GM19328 (cell line): ENCODE results near the gene CASQ1.
A peak's percentile ranks its signal among the peaks of the same experiment; 100 is the strongest.

Experiments used
- ATAC-seq: cut with Tn5 transposase; IDR thresholded peaks from one replicate; pipeline ENCODE4 v1.9.1; 2021; ENCODE audit warnings: mild to moderate bottlenecking, moderate library complexity; ENCODE audit not compliant: unreplicated experiment

Gene CASQ1

DNA sequence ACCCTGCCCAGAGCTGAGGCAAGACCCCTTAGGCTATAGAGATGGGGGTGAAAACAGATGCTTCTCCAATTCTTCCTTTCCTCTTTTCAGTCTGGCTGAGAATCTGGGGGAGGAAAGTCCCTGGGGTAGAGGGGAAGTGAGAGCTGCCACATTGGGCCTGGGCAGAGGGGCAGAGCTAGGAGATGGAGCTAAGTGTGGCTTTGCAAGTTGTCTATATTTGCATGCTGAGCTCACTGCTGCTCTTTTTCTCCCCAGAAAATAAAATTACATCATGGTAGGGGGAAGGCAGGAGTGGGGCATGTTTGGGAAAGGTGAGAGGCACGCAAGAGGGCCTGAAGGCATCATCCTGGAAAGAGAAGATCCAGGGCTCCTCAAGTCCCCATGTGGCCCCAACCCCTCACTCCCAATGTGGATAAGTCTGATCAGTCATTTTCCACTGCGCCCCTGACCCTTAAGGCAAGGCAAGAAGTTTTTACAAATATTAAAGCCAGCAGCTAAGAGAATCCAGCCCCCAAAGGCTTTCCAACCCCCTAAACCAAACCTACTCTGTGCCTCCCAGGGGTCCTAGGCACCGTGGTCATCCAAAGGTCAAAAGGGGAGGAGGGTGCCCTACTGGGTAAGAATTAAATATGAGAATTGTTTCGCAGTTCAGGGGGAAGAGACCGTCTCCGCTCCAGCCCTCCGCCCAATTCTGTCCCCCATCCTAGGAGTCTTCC, 14.3 kb downstream of the CASQ1 start:
- ATAC-seq = peak; percentile 37

DNA sequence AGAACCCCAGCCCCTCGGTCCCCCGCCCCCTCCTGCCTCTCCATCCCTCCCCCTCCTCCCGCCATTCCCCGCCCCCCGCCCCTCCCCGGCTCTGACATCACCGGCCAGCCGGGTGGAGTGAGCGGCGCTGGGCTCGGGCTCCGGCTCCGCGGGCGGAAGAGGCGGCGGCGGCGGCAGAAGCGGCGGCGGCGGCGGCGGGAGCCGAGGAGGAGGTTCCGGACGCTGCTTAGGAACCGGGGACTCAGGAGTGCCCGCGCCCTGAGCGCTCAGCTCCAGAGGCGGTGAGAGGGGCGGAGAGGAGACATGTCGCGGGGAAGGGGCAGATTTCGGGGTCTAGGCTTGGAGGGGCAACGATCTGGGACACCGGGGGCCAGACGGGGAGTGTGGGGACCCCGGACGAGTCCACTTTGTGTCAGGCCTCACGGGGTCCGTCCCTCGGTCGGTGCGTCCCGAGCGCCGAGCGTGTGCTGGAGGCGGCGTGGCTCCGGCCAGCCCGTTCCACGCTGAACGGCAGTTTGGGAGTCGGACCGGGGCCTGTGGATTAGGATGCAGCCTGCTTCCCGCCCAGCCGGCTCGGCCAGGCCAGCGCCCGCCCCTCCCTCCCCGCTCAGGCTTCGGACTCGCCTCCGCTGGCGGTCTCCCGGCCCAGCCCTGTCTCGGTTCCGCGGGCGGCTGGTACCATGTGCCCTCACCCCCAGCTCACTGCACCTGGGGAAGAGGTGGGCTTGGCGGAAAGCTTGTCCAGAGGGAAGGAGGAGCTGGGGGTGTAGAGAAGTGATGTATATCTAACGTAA, 15.1 kb downstream of the CASQ1 start, which contains the start of gene PEA15:
Gene PEA15 (plus strand): TSS at position 143 of the 794 bp plus-strand sequence. CDS start 6,161 bp downstream, outside the sequence.
- ATAC-seq = no peak

DNA sequence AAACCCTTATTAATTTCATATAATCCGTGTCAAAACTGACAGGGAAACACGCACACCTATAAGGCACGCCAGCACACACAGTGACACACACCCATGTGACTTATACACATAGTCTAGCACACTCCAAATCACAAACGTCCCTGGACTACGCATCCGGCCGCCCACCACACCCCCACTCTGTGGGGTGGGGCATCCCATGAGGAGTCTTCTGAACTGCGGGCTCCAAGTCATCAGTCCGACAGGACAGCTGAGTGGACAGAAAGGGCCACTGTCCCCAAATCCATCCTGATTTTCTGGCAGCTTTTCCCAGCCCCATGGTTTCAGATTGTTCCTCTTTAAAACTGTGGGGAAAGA, 15.6 kb downstream of the CASQ1 start:
- no peak for ATAC-seq

DNA sequence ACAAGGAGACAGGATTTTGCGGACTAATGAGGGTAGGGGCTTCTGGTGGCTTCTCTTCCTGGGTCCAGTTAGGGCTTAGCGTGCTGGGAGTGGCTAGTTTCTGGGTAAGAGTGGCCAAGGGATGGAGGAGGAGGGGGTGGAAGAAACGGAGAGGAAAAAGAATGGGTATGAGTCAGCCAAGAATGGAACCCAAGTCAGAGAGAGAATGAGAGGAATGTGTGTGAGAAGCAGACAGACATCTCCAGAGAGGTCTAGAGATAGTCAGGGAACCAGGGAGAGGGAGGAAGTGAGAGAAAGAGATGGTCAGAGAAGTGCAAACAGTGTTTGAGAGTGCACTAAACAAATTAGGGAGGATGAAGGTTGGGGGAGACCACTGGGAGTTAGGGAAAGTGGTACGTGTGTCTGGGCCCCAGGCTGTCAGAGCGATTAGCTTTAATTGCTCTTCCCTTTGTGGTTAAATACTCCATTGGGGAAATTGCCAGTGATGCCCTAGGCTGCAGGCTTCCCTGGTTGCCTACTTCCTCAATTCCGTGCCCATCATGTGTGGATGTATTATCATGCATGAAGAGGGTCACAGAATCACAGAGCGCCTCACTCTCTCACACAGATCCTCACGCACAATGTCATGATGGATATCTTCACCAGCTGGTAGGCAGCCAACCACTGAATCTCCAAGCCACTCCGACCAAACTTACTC, 16.2 kb downstream of the CASQ1 start:
- ATAC-seq = no peak

DNA sequence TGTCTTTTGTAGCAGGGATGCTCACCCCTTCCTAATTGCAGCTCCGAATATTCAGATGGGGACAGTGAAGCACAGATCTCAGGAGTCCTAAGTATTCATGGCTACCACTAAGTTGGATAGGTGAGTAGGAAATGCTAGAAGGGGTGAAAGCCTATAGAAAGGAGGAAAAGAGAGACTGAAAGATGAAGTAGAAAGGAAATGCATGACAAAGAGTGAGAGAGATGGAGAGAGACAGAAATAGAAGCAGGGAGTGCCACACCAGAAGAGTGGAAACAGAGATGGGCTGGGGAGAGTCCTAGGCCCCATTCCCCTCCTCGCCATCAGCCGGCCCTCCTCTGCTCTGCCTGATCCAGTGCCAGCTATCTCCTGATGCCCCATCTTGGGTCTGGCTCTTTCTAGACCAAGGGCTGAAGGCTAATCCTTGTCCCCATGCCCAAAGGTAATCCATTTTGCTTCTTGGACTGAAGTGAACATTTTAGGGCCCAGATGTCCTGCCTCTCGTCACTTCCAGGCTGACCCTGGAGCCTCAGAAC, 16.8 kb downstream of the CASQ1 start:
- no peak for ATAC-seq

DNA sequence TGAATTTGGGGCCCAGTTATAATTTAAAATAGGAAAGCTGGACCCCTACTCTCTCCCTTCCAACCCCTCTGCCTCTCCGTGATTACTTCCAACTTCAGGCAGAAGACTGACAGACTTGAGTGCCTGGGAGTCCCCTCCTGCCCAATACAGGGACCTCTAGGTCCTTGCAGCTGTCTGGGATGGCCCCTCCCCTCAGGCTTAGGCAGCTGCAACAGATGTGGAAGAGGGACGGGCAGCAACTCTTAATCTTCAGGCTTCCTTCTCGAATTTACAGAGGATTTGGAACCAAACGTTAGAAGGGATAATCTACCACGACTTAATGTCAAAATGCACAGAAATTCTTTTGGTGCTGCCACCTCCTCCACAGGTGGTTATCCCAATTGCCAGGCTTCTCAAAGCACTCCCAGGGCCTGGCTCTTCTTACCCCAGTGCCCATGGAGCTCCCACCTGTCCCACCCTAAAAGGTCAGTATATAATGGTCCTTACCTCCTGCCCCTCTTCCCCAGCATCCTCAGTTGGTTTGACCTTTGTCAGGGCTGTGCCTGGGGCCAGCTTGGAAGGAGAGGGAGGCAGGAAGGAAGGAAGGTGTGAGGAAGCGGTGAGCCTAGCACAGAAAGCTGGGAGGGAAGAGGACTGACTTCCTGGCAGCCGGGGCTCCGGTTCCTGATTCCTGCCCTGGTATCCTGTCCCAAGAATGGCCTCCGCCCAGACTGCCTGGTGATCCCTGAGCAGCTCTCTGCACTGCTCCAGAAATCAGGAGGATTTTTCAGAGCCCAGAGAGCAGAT, 17.6 kb downstream of the CASQ1 start:
- no peak for ATAC-seq

DNA sequence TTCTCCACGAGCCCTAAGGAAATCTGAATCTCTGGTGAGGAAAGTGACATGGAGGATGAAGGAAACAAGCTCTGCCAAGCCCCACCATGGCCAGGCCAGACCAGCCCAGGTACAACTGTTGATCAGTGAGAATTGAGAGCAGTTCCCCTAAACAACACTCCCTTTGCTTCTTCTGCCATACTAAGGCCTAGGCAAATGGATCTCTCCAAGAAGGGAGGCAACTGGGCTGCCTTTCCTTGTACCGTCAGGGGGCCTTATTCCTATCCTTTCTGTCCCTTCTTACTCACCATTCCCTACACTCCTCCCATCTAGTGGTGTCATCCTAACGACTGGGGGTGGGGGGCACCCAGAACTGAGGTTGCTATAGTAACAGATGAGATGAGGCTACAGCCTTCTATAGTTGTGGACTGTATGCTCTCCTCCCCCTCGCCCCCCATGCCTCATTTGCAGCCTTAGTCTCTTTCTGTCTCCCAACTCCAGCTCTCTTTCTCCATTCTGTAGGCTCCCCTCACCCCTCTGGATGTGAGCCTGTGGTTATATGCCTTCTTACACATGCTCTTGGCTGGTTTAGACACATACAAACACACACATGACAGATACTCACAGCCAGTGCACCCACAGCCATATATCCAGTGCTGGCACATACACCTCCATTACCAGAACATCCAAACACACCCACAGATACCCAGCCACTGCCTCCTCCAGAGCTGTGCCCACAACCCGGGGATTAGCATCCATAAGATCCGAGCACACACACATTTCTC, 18.4 kb downstream of the CASQ1 start:
- ATAC-seq = no peak

DNA sequence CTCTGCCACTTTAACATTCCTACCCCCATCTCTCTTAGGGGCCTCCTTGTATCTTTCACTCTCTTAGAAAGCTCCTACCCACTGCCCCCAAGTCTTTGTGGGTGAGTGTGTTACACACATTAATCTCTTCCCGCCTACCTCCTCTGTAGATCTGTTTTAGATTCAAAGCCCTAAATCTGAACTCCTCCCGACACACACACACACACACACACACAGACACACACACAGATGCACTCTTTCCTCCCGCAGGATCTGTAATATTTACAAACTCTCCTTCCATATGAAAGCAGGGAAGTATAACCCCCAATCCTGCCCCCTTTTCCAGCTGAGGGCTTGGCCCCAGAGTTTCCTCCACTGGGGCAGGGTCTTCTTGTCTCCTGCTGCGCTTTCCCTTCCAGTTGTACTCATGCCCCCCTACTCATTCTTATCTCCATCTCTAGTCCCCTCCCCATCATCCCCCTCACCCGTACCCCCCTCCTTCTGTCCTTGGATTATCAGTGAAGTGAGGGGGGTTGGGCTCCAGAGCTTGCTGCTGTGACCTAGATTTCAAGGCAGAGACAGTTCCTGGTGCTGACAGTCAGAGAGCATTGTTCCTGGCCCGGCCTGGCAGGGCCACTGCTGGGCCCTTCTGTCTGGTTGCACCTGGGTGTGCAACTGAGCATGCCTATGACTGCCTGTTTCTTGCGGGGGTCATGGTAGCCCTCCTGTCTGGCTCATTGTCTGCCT, 19.1 kb downstream of the CASQ1 start:
- no peak for ATAC-seq

DNA sequence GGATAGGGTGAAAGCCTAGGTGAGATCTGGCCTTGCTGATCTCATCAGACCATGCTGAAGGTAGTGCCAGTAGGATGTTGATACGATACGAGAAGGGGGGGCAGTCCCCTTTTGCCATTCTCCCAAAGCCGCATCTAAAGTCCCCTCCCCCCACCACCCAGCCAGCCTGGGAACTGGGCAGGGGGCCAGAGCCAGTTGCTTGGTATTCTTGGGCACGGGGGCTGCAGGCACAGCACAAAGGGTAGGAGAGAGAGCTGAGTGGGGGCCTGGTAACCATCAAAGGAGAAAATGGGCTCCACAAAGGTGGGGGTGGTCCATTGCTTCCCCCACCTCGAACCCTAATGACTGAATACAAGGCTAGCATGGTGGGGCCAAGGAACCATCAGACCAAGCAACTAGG, 20.2 kb downstream of the CASQ1 start:
- ATAC-seq = no peak

DNA sequence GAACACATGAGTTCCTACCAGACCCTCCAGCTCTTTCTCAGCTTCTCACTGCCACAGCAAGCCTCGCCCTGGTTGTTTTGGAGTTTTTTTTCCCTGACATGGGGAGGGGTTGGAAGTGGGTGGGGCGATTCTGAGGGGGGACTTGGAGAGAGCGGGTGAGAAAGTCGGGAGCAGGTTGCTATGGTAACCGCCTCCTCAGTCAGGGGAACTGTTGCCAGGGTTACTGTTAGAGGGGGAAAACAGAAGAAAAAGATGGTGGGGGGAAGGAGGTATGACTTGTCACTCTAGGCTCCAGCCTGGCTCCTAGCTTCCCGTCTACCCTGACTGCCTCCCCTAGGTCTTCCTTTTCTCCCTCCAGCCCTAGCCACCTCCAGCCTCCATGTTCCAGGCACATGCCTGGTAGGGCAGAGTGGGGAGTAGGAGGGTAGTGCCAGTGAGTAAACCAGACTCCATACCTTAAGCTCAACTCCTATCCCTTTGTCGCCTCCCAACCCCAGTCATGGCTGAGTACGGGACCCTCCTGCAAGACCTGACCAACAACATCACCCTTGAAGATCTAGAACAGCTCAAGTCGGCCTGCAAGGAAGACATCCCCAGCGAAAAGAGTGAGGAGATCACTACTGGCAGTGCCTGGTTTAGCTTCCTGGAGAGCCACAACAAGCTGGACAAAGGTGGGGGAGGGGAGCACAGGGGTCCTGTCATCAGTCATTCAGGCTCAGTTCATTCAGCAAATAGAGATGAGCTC, 20.8 kb downstream of the CASQ1 start:
- no peak for ATAC-seq

DNA sequence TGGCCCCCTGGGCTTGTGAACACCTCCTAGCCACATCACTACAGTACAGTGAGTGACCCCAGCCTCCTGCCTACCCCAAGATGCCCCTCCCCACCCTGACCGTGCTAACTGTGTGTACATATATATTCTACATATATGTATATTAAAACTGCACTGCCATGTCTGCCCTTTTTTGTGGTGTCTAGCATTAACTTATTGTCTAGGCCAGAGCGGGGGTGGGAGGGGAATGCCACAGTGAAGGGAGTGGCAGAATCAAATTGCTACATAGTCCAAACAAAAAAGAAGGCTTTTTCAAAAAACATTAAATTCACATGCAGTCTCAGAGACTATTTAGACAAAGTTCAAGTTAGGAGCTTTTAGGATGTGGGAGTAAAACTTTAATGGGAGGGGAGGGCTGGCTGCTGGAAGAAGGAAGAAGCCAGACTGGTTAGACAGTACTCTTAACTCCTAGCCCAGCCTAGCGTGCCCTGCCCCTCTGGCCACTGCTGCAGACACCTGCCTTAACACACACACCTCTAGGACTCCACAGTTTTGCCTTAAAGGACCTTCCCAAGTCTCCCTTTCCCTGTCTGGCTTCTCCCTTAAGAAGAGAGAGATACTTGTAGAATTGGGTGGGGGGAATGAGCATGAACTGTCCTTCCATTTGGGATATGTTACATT, 24.2 kb downstream of the CASQ1 start:
- no peak for ATAC-seq

DNA sequence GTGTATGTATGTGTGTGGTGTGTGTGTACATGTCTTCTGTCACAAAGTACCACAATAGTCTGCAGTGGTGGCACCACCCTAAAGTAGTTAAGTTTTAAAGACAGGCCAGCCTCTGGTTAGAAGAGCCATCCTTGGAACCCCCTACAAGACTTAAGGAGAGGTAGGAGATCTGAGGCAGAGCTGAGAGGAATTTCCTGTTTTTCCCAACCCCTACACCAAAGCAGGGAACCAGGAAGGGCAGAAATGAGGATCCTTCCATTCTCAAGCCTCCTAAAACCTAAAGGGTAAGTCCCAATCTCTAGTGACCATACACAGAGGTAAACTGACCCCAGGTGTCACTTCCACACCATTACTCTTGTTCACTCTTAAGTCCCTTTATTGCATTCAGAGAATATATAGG, 25.9 kb downstream of the CASQ1 start:
- no peak for ATAC-seq

DNA sequence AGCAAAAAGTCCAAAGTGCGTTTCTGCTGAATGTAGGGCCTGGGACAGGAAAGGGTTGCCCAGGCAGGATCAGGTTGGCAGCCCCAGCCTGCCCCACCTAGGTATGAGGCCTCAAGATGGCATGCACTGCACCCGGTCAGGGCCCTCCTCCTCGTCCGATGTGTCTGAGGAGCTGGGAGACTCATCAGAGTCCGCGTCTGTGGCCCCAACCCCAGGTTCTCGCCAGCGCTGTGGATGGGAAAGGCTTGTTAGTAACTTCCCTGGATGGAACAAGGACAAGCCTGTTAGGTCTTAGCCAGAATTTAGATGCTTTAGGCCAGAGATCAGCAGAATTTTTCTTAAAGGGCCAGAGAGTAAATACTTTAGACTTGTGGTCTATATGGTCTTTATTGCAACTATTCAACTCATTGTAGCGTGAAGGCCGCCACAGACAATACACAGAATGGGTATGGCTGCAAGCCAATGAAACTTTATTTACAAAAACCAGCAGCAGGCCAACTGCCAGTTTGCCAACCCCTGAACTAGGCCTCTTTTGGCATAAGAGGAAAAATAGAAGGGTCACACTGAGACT, 27.2 kb downstream of the CASQ1 start:
- ATAC-seq = no peak

DNA sequence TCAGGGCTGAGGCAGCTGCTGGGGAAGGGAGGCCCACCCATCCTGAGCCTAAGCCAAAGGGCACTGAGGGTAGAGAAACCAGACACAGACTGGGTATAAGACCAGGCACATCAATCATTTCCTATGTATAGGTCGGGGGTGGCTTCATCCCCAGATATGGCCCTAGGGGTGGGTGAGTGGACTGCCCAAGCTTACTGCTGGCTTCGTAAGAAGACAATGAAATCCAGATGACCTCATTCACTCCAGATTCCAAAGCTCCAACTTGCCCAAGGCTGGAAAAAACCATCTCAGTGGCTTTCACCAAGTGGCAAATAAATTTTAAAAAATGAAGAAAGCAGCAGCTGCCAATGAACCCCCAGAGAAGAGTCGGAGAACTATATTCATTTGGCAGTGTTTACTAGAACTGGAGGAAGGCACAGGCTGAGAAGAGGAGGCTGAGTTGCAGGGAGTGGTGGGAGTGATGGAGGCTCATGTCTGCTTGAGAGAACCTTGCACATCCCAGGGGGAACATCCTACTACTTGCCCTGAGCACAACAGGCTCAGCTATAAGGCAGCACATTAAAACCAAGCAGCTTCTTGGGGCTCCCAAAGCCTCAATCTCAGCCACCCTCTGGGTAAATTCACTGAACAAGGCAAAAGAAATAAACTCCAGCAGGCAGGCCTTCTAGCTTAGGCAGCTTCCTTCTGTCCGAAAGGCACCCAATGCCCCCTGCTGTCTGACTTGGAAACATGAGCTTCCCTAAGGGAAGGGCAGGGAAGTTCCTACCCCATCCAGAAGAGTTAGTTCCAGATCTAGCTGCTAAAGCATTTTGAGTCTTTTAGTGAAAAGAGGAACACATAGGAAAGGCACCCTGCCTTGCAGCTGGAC, 28.9 kb downstream of the CASQ1 start:
- ATAC-seq = no peak

DNA sequence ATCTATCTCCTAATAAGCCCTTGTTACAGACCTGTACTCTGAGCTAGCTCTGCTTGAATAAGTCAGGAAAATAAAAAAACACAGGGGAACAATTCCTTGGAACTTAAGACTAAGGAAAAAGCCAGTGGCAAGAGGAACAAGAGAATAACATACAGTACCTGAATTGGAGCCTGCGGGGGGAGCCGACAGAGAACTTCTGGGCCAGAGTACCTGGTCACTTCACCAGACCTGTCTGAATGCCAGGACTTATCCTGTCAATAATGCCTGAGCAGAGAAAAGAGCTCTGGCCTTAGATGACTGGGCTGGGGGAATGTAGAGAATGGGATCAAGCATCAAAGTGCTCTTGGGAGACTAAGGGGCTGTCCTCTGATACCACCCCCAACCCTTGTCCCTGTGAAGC, 29.9 kb downstream of the CASQ1 start:
- no peak for ATAC-seq

DNA sequence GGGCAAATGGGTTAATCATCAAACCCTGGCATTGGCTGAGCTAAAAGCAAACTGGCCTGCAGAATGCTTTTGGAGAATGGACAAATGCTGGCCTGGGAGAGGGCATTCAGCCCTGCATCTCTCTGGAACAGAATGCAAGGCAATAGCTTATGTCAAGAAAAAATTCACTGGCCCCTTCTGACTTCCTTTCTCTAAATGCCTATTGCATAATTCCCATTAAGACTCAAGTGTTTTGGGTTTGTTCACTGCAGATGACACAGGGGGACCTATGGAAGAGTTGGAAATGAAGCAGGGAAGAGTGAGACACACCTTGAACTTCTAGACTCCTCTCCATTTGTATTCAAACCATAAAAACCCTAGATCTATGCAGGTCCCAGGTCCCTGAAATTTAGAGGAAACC, 30.7 kb downstream of the CASQ1 start:
- ATAC-seq = no peak

DNA sequence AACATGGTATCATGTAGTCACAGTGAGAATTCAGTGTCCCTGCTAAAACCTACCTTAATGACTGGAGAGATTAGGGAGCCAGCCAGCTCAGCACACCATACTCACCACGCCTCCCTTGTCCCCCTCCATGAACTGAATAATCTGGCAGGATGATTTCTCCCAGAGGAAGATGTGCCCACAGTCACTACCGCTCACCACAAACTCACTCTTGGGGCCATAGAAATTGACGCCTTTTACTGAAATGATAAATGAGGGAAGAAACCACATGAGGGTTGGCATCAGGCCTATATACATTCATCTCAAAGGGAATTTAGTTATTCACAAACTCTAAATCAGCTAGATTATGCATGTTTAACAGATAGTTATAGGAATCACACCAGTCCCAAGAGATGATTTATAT, 32.2 kb downstream of the CASQ1 start:
- ATAC-seq = no peak
